Stimulated activated CD8-positive, alpha-beta memory T cell treated with anti-CD3 and anti-CD28 coated beads, Interleukin-4, amount 100 ng/mL, for 1 hour (primary cell): ENCODE results near the gene CCNB1IP1.
"Not testable (repeated sequence)": the region's sequence is repeated elsewhere in the genome, so short reads cannot be mapped to it uniquely, and the experiment has no call there.

Experiments
- DNase-seq, 2 donors: peaks; one replicate each; pipeline ENCODE4 v3.0.0-alpha.2; 2020; ENCODE audit warnings: low read depth in 2 of 2, low spot score in 1 of 2

CCNB1IP1 gene

GRCh38 chr14:20332788-20333493 is at the start of gene CCNB1IP1:
Gene CCNB1IP1, minus strand, starts transcription at chr14:20333279. Its CDS starts 16,756 bp downstream, at chr14:20316523.
- DNase-seq, result no peak

GRCh38 chr14:20382526-20382925 is 49.4 kb upstream of the CCNB1IP1 start:
- no peak for DNase-seq

GRCh38 chr14:20381341-20381740 is 48.3 kb upstream of the CCNB1IP1 start:
- DNase-seq, result no peak

- no peak for DNase-seq
These were observed 47.6 kb upstream of the CCNB1IP1 start for GRCh38 chr14:20380681-20381080.

- DNase-seq, result no peak
These were observed 46.7 kb upstream of the CCNB1IP1 start for GRCh38 chr14:20379743-20380142.

- DNase-seq, result no peak
These were observed 44.1 kb upstream of the CCNB1IP1 start for GRCh38 chr14:20377171-20377570.

GRCh38 chr14:20376071-20376588 is 43.1 kb upstream of the CCNB1IP1 start:
- DNase-seq, result no peak

GRCh38 chr14:20375471-20375870 is 42.4 kb upstream of the CCNB1IP1 start:
- no peak for DNase-seq

GRCh38 chr14:20372796-20373195 is 39.7 kb upstream of the CCNB1IP1 start:
- no peak for DNase-seq

- DNase-seq, result no peak
These were observed 32.8 kb upstream of the CCNB1IP1 start for GRCh38 chr14:20365928-20366327.

GRCh38 chr14:20358474-20358873 is 25.4 kb upstream of the CCNB1IP1 start:
- DNase-seq, result not testable (repeated sequence)

GRCh38 chr14:20356422-20356821 is 23.3 kb upstream of the CCNB1IP1 start:
- DNase-seq, result no peak

GRCh38 chr14:20350860-20351259 is 17.8 kb upstream of the CCNB1IP1 start:
- DNase-seq, result no peak

GRCh38 chr14:20350282-20350681 is 17.2 kb upstream of the CCNB1IP1 start:
- DNase-seq, result no peak

GRCh38 chr14:20347747-20348146 is 14.7 kb upstream of the CCNB1IP1 start:
- no peak for DNase-seq

- DNase-seq, result no peak
These were observed 13.6 kb upstream of the CCNB1IP1 start for GRCh38 chr14:20346713-20347112.

GRCh38 chr14:20345366-20345765 is 12.3 kb upstream of the CCNB1IP1 start:
- DNase-seq, result no peak

- no peak for DNase-seq
These were observed 10.8 kb upstream of the CCNB1IP1 start for GRCh38 chr14:20343862-20344220.

- peak; percentile 63 to 74 for DNase-seq
These were observed 10.2 kb upstream of the CCNB1IP1 start, which contains the start of gene PARP2 for GRCh38 chr14:20343092-20343861. Gene PARP2, plus strand, starts transcription at chr14:20343635. Its CDS starts 7 bp downstream, at chr14:20343642.

GRCh38 chr14:20341646-20342045 is 8.6 kb upstream of the CCNB1IP1 start:
- DNase-seq, result no peak

GRCh38 chr14:20341032-20341431 is 8.0 kb upstream of the CCNB1IP1 start:
- not testable (repeated sequence) for DNase-seq

GRCh38 chr14:20334017-20334416 is 938 bp upstream of the CCNB1IP1 start:
- no peak for DNase-seq
